BE2C (cell line): ENCODE measurements around the gene NKX6-1.

Experiments
- DNase-seq: peaks from one replicate; pipeline ENCODE4 v3.0.0-alpha.2; 2020
- H3K27me3 ChIP-seq: fragments of 250-450 bp; sonication (Bioruptor Pico); 2 replicates; pipeline ENCODE4 v1.5.1; 2020; ENCODE audit warnings: mild to moderate bottlenecking
- H3K36me3 ChIP-seq: fragments of 250-450 bp; sonication (Bioruptor Pico); 2 replicates; pipeline ENCODE4 v1.5.1; 2020; ENCODE audit warnings: mild to moderate bottlenecking
- H3K4me1 ChIP-seq: fragments of 250-450 bp; sonication (Bioruptor Pico); 2 replicates; pipeline ENCODE4 v1.5.1; 2020
- H3K4me3 ChIP-seq: 2 replicates; pipeline ENCODE4 v1.5.1; 2011; ENCODE audit warnings: low read depth, low read length
- H3K9me3 ChIP-seq: fragments of 250-450 bp; sonication (Bioruptor Pico); 2 replicates; pipeline ENCODE4 v1.5.1; 2020
- CTCF ChIP-seq: IDR thresholded peaks from 2 replicates; pipeline ENCODE4 v1.5.1; 2012; ENCODE audit warnings: mild to moderate bottlenecking, low read depth, low read length

Gene NKX6-1

GRCh38 chr4:84491481-84491880, 7.6 kb downstream of the NKX6-1 start:
- no peak for TF ChIP-seq CTCF
- peak; percentile 27 for DNase-seq
- no peaks in the 10 kb centered on the region for H3K27me3 ChIP-seq
- H3K4me3 ChIP-seq, result peak overlapping the region; percentile 98
- peaks cover 39% of the 10 kb centered on the region for H3K36me3 ChIP-seq
- H3K9me3 ChIP-seq, result no peaks in the 10 kb centered on the region
- H3K4me1 ChIP-seq, result no peaks in the 10 kb centered on the region; the same call in 1 of the 2 replicates

GRCh38 chr4:84490663-84491062, 8.4 kb downstream of the NKX6-1 start:
- DNase-seq, result no peak
- Histone ChIP-seq H3K27me3 (no peaks in the 10 kb centered on the region), H3K9me3 (no peaks in the 10 kb centered on the region), H3K36me3 (peaks cover 35% of the 10 kb centered on the region), H3K4me3 (no peak overlapping the region), H3K4me1 (no peaks in the 10 kb centered on the region; the same call in 1 of the 2 replicates)
- no peak for TF ChIP-seq CTCF

- Histone ChIP-seq H3K4me3 (no peak overlapping the region), H3K4me1 (no peaks in the 10 kb centered on the region; the same call in 1 of the 2 replicates), H3K27me3 (no peaks in the 10 kb centered on the region), H3K36me3 (no peaks in the 10 kb centered on the region), H3K9me3 (no peaks in the 10 kb centered on the region)
- no peak for DNase-seq
- TF ChIP-seq CTCF, result no peak
Observed at GRCh38 chr4:84484236-84484635, 14.9 kb downstream of the NKX6-1 start.

- H3K36me3 ChIP-seq, result no peaks in the 10 kb centered on the region
- H3K27me3 ChIP-seq, result no peaks in the 10 kb centered on the region
- H3K9me3 ChIP-seq, result no peaks in the 10 kb centered on the region
- no peak for DNase-seq
- H3K4me1 ChIP-seq, result no peaks in the 10 kb centered on the region; the same call in none of the 2 replicates
- TF ChIP-seq CTCF, result no peak
- no peak overlapping the region for H3K4me3 ChIP-seq
Observed at GRCh38 chr4:84483688-84484087, 15.4 kb downstream of the NKX6-1 start.

GRCh38 chr4:84482564-84483563, 16.2 kb downstream of the NKX6-1 start:
- Histone ChIP-seq H3K9me3 (no peaks in the 10 kb centered on the region), H3K4me1 (no peaks in the 10 kb centered on the region; the same call in none of the 2 replicates), H3K4me3 (no peak overlapping the region), H3K27me3 (no peaks in the 10 kb centered on the region), H3K36me3 (no peaks in the 10 kb centered on the region)
- no peak for DNase-seq
- TF ChIP-seq CTCF, result peak; percentile 14; the same call in 1 of the 2 replicates

GRCh38 chr4:84481860-84482245, 17.2 kb downstream of the NKX6-1 start:
- Histone ChIP-seq H3K4me3 (no peak overlapping the region), H3K9me3 (no peaks in the 10 kb centered on the region)

More at GRCh38 chr4:84481860-84482245, 17.2 kb downstream of the NKX6-1 start:
- Histone ChIP-seq H3K27me3 (no peaks in the 10 kb centered on the region), H3K4me1 (no peaks in the 10 kb centered on the region; the same call in none of the 2 replicates), H3K36me3 (no peaks in the 10 kb centered on the region)
- no peak for TF ChIP-seq CTCF
- no peak for DNase-seq
